GM19452 (cell line): Measurements from ENCODE around the gene BCL7A.
"Not testable (repeated sequence)": the region's sequence is repeated elsewhere in the genome, so short reads cannot be mapped to it uniquely, and the experiment has no call there.

Experiments
- ATAC-seq: cut with Tn5 transposase; IDR thresholded peaks from one replicate; pipeline ENCODE4 v1.9.1; 2021; ENCODE audit not compliant: unreplicated experiment

BCL7A gene

GRCh38 chr12:122024132-122024785, 2.6 kb downstream of the BCL7A start:
- no peak for ATAC-seq

DNA sequence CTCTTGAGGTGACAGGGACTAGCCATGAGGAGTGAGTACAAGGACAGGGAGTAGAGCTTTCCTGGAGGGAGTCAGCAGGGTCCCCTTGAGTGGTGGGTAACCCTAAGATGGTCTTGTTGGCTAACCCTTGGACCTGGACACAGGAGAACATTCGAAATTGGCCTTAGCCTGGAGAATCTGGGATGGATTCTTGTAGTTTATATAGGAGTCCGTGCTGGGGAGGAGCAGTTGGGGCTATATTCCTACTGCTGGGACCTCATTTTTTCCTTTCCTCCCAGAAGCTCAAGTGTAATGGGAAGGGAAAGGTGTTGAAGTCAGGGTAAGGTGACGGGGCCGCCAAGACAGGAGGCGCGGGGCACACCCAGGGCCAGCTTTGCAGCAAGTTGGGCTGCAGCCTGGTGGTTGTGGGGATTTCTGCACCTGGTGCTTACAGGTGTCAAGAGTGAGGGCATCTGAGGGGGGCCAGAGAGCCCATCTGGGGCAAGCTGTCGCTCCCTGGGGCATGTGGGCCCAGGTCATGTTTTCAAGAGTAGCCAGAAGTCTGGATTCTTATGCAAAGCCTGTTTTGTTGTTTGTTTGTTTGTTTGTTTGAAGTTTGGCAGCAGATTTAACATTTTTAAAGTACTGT, 5.1 kb downstream of the BCL7A start:
- no peak for ATAC-seq

- no peak for ATAC-seq
Observed at GRCh38 chr12:122028165-122028904, 6.7 kb downstream of the BCL7A start.

- peak; percentile 63 for ATAC-seq
Observed at GRCh38 chr12:122028905-122029560, 7.3 kb downstream of the BCL7A start.

GRCh38 chr12:122029620-122030423, 8.1 kb downstream of the BCL7A start:
- no peak for ATAC-seq

DNA sequence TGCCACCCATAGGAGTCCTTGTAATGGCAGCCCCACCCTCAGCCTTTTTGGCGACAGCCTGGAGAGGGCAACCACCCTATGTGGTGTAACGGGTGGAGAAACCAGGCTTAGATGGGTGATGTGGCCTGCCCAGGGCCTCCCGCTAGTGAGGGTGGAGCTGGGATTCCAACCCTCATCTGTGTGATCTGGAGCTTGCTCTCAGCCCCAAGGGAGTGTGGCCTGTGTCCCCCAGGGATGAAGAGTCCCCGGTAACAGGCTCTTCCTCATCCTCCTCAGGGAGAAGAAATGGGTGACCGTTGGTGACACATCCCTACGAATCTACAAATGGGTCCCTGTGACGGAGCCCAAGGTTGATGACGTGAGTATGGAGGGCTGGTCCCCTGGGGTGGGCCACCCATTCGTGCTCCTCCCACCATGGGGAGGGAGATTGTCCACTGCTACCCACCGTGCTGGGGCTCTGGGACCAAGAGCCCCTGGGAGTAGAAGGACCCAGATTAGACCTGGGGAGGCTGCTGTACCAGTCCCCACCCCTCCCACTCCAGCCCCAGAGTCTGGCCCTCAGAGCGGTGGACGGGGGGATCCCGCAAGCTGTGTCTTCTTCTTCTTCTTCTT, 8.8 kb downstream of the BCL7A start:
- no peak for ATAC-seq

- no peak for ATAC-seq
Observed at GRCh38 chr12:122031342-122032216, 9.9 kb downstream of the BCL7A start.

DNA sequence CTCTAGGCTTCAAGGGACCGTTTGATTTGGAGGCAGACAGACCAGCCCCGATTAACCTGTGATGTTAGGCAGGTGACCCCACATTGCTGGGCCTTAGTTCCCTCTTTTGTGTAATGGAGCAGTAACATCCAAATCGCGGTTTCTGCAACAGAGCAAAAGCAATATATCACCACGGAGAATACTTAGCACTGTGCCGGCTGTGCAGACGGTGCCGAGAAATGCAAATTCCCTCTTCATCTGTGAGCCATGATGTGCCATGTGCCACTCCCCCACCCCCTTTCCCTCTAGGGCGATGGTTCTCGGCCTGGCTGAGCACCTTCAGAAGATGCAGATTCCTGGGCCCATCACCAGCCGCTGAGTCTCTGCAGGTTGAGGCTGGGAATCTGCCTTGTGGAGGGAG, 10.9 kb downstream of the BCL7A start:
- no peak for ATAC-seq

GRCh38 chr12:122035292-122035691, 13.6 kb downstream of the BCL7A start:
- ATAC-seq = no peak

GRCh38 chr12:122036153-122036552, 14.5 kb downstream of the BCL7A start:
- no peak for ATAC-seq

DNA sequence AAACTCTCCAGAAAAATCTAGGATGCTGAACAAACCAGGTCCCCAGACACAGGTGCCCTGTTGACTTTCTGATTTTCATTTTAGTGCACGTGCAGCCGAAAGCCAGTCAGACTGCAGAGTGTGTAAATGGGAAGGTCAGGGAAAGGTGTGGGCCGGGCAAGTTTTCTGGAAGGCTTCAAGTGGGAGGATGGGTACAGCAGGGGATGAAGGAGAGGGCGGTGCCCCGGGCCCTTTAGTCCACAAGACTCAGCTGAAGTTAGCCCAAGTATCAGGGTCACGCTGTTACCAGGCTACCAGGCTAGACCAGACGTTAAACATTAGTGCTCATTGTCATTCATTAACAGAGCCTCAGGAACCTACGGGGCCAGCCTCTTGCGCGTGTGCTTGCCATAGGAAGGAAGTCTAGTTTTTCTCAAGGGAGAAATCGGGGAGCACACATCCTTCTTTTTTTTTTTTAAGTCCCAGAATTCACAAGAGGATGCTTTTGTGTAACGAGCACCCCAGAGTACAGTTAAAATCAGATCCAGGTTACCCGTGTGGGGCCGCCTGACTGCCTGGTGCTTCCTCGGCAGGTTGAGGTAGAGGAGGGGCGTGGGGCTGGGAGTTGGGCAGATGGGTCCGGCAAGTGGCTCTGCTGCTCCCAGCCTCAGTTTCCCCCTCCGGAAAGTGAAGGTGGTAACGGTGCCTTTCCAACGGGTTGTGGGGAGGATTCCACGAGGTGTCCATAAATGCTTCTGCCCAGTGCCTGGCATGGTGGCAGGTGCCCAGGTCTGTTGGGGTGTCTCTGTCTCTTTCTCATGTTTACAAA, 19.1 kb downstream of the BCL7A start:
- no peak for ATAC-seq

DNA sequence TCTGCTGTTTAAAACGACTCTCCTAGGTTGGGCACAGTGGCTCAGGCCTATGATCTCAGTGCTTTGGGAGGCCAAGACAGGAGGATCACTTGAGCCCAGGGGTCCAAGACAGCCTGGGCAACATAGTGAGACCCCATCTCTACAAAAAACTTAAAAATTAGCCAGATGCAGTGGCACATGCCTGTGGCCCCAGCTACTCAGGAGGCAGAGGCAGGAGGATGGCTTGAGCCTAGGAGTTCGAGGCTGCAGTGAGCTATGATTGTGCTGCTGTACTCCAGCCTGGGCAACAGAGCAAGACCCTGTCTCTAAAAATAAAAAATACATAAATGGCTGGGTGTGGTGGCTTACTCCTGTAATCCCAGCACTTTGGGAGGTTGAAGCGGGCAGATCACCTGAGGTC, 19.8 kb downstream of the BCL7A start:
- ATAC-seq = not testable (repeated sequence)

- ATAC-seq = no peak
Observed at GRCh38 chr12:122042910-122043309, 21.2 kb downstream of the BCL7A start.

GRCh38 chr12:122043476-122043875, 21.8 kb downstream of the BCL7A start:
- no peak for ATAC-seq

- no peak for ATAC-seq
Observed at GRCh38 chr12:122045262-122045661, 23.6 kb downstream of the BCL7A start.

DNA sequence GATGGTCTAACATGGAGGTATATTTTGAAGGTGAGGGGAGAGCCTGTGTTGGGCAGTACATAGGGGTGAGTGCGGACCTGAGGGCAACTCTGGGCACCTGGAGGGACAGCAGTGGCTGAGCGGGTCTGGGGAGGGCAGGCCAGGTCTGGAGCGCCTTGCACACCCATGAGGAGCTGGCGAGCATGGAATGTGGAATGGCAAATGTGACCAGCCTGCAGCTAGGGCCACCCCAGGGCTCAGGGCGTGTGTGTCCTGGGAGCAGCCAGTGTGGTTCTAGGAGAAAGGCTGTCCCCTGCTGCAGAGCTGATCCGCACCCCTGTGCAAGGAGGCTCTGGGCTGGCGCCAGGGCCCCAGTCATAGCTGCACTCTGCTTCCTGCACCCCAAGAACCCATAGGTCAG, 24.5 kb downstream of the BCL7A start:
- ATAC-seq = no peak

DNA sequence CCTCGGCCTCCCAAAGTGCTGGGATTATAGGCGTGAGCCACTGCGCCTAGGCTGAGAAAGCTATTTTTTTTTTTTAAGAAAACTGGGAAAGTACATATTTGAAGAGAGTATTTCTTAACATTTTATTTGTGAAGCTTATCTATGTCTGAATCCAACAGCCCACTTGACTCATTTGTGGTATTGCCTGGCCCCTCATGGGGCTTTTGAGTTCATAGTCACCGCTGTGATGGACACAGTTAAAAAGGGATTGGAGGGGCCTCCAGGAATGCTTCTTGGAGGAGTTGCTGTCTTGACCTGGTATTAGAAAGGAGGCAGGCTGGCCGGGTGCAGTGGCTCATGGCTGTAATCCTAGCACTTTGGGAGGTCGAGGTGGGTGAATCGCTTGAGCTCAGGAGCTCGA, 26.5 kb downstream of the BCL7A start:
- no peak for ATAC-seq

DNA sequence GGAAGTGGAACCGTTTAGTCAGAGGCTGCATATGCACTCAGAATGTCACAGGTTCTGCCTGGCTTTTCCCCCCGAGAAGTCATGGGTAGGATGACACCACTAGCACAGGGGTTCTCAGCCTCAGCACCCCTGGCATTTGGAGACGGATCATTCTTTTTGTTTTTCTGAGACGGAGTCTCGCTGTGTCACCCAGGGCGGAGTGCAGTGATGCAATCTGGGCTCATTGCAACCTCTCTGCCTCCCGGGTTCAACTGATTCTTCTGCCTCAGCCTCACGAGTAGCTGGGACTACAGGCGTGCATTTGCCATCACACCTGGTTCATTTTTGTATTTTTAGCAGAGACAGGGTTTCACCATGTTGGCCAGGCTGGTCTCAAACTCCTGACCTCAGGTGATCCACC, 28.1 kb downstream of the BCL7A start:
- no peak for ATAC-seq

DNA sequence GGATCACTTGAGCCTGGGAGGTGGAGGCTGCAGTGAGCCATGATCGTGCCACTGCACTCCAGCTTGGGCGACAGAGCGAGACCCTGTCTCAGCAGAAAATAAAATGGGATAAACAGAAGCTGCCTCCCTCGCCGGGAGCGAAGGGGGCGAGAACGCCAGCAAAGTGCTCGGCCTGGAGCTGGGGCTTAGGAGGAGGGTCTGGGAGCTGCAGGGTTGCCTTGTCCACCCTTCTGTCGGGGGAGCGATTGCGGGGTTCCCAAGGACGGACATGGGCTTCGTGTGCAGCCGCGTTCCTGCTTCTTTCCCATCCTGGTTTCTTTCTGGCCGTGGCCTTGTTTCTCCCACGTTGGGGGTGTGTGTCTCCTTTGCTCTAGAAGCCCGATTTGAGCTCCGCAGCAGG, 29.0 kb downstream of the BCL7A start:
- ATAC-seq = no peak
